Heart left ventricle (tissue), 13 donors: ENCODE data around the gene OR2T2.
"Not testable (repeated sequence)": the region's sequence is repeated elsewhere in the genome, so short reads cannot be mapped to it uniquely, and the experiment has no call there.

Experiments used
- CTCF ChIP-seq, 12 donors: fragments of 200-600 bp; sonication (generic) in 4 of 12; IDR thresholded peaks; one replicate each; pipeline versions ENCODE4 v1.5.0 to v1.8.0; 2018 to 2022; ENCODE audit warnings: antibody characterized with exemption in 12 of 12, mild to moderate bottlenecking in 5 of 12
- POLR2A ChIP-seq, 2 donors: fragments of 450-650 bp; IDR thresholded peaks; one replicate each; pipeline ENCODE4 v1.6.1; 2017; ENCODE audit warnings: antibody characterized with exemption in 2 of 2, mild to moderate bottlenecking in 2 of 2, moderate library complexity in 2 of 2
- donor health status: ischemic (EF 13 %, LVEDD 7.1; RV severe dilation, severe dysfunction).
- donor health status: DM: no; HTN: yes; CAD: no.
- donor health status: DM: no; HTN: no; CAD: no.
- donor health status: ischemic (EF 25% LVEDD 6.9; RV normal size, moderate dysfunction).
- donor health status: ischemic (EF 25% LVEDD 5.7; RV mildly dilated, moderate dysfunction).
- donor health status: ischemic (EF 35%, LVEDD 5.7; RV mildly dilated, moderate dysfunction).
- donor health status: nonischemic (EF 11% LVEDD 7.7; RV severe dilation, severe dysfunction).
- donor health status: DM: yes; HTN: yes; CAD: no.
- donor health status: PGD.
- donor health status: ischemic (EF 29% LVEDD 5.4; RV normal size, mild dysfunction).
- donor health status: nonischemic (EF 23%, LVEDD 6.1; RV moderate dilation, normal function).

DNA sequence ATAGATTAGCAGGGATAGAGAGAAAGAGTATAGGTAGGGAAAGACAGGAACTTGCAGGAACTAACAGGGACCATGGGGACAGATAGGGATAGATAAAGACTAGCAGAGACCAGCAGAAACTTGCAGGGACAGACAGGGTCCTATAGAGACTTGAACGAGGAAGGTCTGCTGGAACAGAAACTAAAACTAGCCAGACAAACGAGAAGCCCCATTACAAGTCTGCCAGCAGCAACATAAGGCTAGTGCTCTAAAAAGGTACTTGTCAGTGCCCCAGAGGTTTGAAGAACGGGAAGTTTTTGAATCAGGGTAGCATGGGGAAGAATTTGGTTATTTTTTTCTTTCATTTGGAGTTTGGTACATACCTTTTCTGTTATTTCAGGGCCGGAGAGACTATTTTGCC, 13.2 kb upstream of the OR2T2 start:
- TF ChIP-seq CTCF, POLR2A (IDR thresholded peaks at IDR 0.05): not testable (repeated sequence)
